HEK293 (cell line): ENCODE data around the gene MGAT4A.

ENCODE experiments used
- CTCF ChIA-PET: fragments of 350-600 bp; formaldehyde crosslinking; extraction: SDS; loops from one replicate; lab custom pipeline; 2021; ENCODE audit warnings: antibody characterized with exemption; lab: Yijun Ruan, JAX
- POLR2A ChIA-PET: fragments of 300-600 bp; formaldehyde crosslinking; extraction: SDS; loops from one replicate; lab custom pipeline; 2020; ENCODE audit warnings: antibody characterized with exemption, inconsistent platforms; lab: Yijun Ruan, JAX
- H3K27ac ChIP-seq: fragments of 200-500 bp; sonication (Bioruptor generic); 2 replicates; pipeline ENCODE4 v1.5.1; 2014; ENCODE audit warnings: low read depth, low read length, control low read depth, inconsistent platforms; ENCODE audit errors: extremely low read depth
- H3K36me3 ChIP-seq, 2 experiments: fragments of 200-500 bp in 1 of 2; sonication (Bioruptor generic) in 1 of 2; 1 replicate in 1 of 2; 2 replicates in 1 of 2; pipeline ENCODE4 v1.5.1; 2014 to 2017; ENCODE audit warnings: inconsistent platforms in 2 of 2, low read length in 2 of 2; ENCODE audit not compliant: control insufficient read depth in 2 of 2, insufficient read depth in 1 of 2
- H3K4me1 ChIP-seq: fragments of 200-500 bp; sonication (Bioruptor generic); 2 replicates; pipeline ENCODE4 v1.5.1; 2014; ENCODE audit warnings: mild to moderate bottlenecking, low read length, inconsistent platforms; ENCODE audit not compliant: control insufficient read depth, insufficient read depth
- H3K4me3 ChIP-seq: 2 replicates; pipeline ENCODE4 v1.5.1; 2011; ENCODE audit warnings: low read depth, mild to moderate bottlenecking, control low read depth, low read length, moderate library complexity
- H3K9me3 ChIP-seq: fragments of 200-500 bp; sonication (Bioruptor generic); 2 replicates; pipeline ENCODE4 v1.5.1; 2014; ENCODE audit warnings: low read depth, low read length, inconsistent platforms; ENCODE audit not compliant: control insufficient read depth, insufficient read depth
- REPIN1 ChIP-seq: fragments of 450-650 bp; formaldehyde crosslinking; IDR thresholded peaks from 2 replicates; pipeline ENCODE4 v1.5.1; 2017; ENCODE audit warnings: missing biosample characterization, missing genetic modification characterization, low read depth
- ZNF138 ChIP-seq: fragments of 450-650 bp; formaldehyde crosslinking; IDR thresholded peaks from 2 replicates; pipeline ENCODE4 v1.5.1; 2016; ENCODE audit warnings: missing biosample characterization, missing genetic modification characterization, borderline replicate concordance
- ZNF202 ChIP-seq: fragments of 450-650 bp; formaldehyde crosslinking; IDR thresholded peaks from 2 replicates; pipeline ENCODE4 v1.5.1; 2016; ENCODE audit warnings: missing biosample characterization, missing genetic modification characterization, borderline replicate concordance
- ZNF280C ChIP-seq: fragments of 450-650 bp; formaldehyde crosslinking; IDR thresholded peaks from 2 replicates; pipeline ENCODE4 v1.5.1; 2016; ENCODE audit warnings: missing biosample characterization, missing genetic modification characterization
- ZNF302 ChIP-seq: fragments of 450-650 bp; formaldehyde crosslinking; IDR thresholded peaks from 2 replicates; pipeline ENCODE4 v1.5.1; 2016; ENCODE audit warnings: missing biosample characterization, missing genetic modification characterization, low read depth
- ZNF335 ChIP-seq: fragments of 450-650 bp; formaldehyde crosslinking; conservative IDR thresholded peaks from 2 replicates; pipeline ENCODE4 v1.5.1; 2016; ENCODE audit warnings: missing biosample characterization, missing genetic modification characterization
- ZNF350 ChIP-seq: fragments of 450-650 bp; formaldehyde crosslinking; IDR thresholded peaks from 2 replicates; pipeline ENCODE4 v1.5.0; 2017; ENCODE audit warnings: missing biosample characterization, mild to moderate bottlenecking, missing genetic modification characterization
- ZNF510 ChIP-seq: fragments of 450-650 bp; formaldehyde crosslinking; IDR thresholded peaks from 2 replicates; pipeline ENCODE4 v1.5.1; 2018; ENCODE audit warnings: mild to moderate bottlenecking, missing genetic modification characterization, missing biosample characterization; ENCODE audit not compliant: insufficient replicate concordance
- ZNF610 ChIP-seq: fragments of 450-650 bp; formaldehyde crosslinking; IDR thresholded peaks from 2 replicates; pipeline ENCODE4 v1.5.1; 2016; ENCODE audit warnings: missing biosample characterization, missing genetic modification characterization, borderline replicate concordance
- ZNF624 ChIP-seq: fragments of 450-650 bp; formaldehyde crosslinking; IDR thresholded peaks from 2 replicates; pipeline ENCODE4 v1.5.1; 2017; ENCODE audit warnings: missing biosample characterization, missing genetic modification characterization
- ZNF768 ChIP-seq: fragments of 450-650 bp; formaldehyde crosslinking; IDR thresholded peaks from 2 replicates; pipeline ENCODE4 v1.5.1; 2018; ENCODE audit warnings: missing biosample characterization, mild to moderate bottlenecking, missing genetic modification characterization
- ZNF837 ChIP-seq: fragments of 450-650 bp; formaldehyde crosslinking; IDR thresholded peaks from 2 replicates; pipeline ENCODE4 v1.5.1; 2016; ENCODE audit warnings: missing biosample characterization, missing genetic modification characterization
- ZNF843 ChIP-seq: fragments of 450-650 bp; formaldehyde crosslinking; IDR thresholded peaks from 2 replicates; pipeline ENCODE4 v1.5.1; 2016; ENCODE audit warnings: missing biosample characterization, missing genetic modification characterization
- TF ChIP-seq, protein P1 (sequence below): fragments of 450-650 bp; formaldehyde crosslinking; IDR thresholded peaks from 2 replicates; pipeline ENCODE4 v1.5.1; 2017; ENCODE audit warnings: missing biosample characterization, missing genetic modification characterization

MGAT4A gene

DNA sequence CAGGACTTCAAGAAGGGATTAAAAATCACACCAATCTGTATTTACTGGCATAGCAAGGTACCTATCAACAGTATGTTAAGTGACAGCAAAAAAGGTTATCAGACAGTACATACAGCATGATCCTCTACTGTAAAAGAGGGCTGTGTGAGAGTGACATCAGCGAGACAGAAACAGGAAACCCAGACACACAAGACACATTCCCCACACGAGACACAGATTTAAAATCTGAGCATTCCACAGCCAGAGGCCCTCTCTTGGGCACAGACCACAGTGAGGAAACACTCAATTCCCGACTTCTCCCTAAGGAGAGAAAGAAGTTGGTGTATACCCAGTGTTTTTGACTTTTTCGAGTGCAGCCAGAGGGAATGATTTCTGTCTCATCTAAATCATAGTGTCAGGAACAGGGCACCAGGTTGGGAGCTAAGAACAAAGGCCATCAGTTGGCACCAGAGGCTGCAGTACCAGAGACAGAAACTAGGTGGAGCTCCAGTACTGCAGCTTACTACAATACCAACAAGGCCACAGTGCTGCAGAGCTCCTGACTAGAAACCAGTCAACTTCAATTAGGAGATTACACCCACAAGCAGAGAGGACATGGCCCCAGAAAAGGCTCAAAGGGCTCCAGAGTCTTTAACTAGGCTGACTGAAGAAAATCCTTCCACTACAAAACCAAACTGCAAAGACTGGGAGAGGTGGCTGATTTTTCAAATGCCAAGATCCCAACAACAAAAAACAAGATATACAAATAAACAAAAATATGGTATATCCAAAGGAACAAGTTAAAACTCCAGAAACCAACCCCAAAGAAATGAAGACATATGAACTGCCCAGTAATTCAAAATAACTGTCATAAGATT lies 81.6 kb downstream of the MGAT4A start (continued):
- TF ChIP-seq ZNF302 (tag by site-specific recombination) = no peak

GRCh38 chr2:98648451-98648850 lies 82.5 kb downstream of the MGAT4A start:
- ChIA-PET CTCF (interaction anchor here (0.5 to 1.9 kb wide), 9 partner anchors 50 to 417 kb away, joined by 3 to 37 read pairs (median 3); no protein-coding TSS in a partner anchor), POLR2A (no interaction called here)
- Histone ChIP-seq H3K4me3 (no peak overlapping the region), H3K9me3 (no peaks in the 10 kb centered on the region), H3K36me3 (no peaks in the 10 kb centered on the region)
- TF ChIP-seq ZNF202 (tag by site-specific recombination) (no peak), ZNF335 (no peak)
- TF ChIP-seq, all 188 proteins: peak for 0
- H3K27ac ChIP-seq = no peak overlapping the region
- no peaks in the 10 kb centered on the region for H3K4me1 ChIP-seq

DNA sequence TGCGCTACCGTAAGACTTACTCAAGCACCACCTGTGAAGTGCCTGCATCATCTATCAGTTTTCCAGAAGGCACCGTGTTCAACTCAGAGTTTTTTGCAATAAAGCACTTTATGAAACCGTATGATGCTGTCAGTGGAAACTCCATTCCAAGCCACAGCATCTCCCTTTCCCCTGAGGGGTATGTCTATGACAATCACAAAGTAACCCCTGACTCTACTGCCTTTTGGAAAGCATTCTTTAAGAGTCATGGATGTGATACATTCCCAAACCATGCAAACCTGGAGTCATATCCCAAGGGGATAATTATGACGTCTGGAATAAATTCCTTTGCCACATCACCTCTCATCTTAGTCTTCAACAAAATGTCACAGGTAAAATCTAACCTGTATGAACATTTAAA lies 83.3 kb downstream of the MGAT4A start:
- no peaks in the 10 kb centered on the region for H3K36me3 ChIP-seq

GRCh38 chr2:98643496-98644100 lies 87.3 kb downstream of the MGAT4A start:
- no peak overlapping the region for H3K27ac ChIP-seq
- no peak for TF ChIP-seq REPIN1 (tag by site-specific recombination)
- no peak for TF ChIP-seq ZNF610 (tag by site-specific recombination)
- no peak for TF ChIP-seq ZNF138 (tag by site-specific recombination)
- TF ChIP-seq ZNF837 (tag by site-specific recombination) = no peak
- no peak for TF ChIP-seq ZNF280C (tag by site-specific recombination)
- TF ChIP-seq, all 188 proteins: peak for 0
- ChIA-PET CTCF (interaction anchor here (1.0 to 1.1 kb wide), 2 partner anchors 194 to 423 kb away, joined by 3 read pairs; no protein-coding TSS in a partner anchor), POLR2A (no interaction called here)
- Histone ChIP-seq H3K4me3 (no peak overlapping the region), H3K4me1 (no peaks in the 10 kb centered on the region), H3K9me3 (no peaks in the 10 kb centered on the region), H3K36me3 (peaks cover 5 to 6% of the 10 kb centered on the region in 2 experiments; a peak in 2 of 3 replicates)

More for the DNA sequence above, 83.3 kb downstream of the MGAT4A start:
- POLR2A ChIA-PET = no interaction called here
- TF ChIP-seq ZNF768 (no peak), ZNF510 (no peak), ZNF624 (tag by site-specific recombination) (no peak), ZNF843 (tag by site-specific recombination) (no peak), ZNF350 (tag by site-specific recombination) (no peak)
- TF ChIP-seq, protein P1, sequence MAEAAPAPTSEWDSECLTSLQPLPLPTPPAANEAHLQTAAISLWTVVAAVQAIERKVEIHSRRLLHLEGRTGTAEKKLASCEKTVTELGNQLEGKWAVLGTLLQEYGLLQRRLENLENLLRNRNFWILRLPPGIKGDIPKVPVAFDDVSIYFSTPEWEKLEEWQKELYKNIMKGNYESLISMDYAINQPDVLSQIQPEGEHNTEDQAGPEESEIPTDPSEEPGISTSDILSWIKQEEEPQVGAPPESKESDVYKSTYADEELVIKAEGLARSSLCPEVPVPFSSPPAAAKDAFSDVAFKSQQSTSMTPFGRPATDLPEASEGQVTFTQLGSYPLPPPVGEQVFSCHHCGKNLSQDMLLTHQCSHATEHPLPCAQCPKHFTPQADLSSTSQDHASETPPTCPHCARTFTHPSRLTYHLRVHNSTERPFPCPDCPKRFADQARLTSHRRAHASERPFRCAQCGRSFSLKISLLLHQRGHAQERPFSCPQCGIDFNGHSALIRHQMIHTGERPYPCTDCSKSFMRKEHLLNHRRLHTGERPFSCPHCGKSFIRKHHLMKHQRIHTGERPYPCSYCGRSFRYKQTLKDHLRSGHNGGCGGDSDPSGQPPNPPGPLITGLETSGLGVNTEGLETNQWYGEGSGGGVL = no peak
- Histone ChIP-seq H3K9me3 (no peaks in the 10 kb centered on the region), H3K4me1 (no peaks in the 10 kb centered on the region), H3K27ac (no peak overlapping the region), H3K4me3 (no peak overlapping the region)
- CTCF ChIA-PET = interaction anchor here (0.7 kb wide), 1 partner anchor 317 kb away, joined by 3 read pairs; no protein-coding TSS in a partner anchor
